GM21447 (cell line): ENCODE measurements around the gene CDH26.
A peak's percentile ranks its signal among the peaks of the same experiment; 100 is the strongest.
"Not testable (repeated sequence)": the region's sequence is repeated elsewhere in the genome, so short reads cannot be mapped to it uniquely, and the experiment has no call there.

Experiments used
- ATAC-seq: cut with Tn5 transposase; IDR thresholded peaks from one replicate; pipeline ENCODE4 v1.9.1; 2021; ENCODE audit not compliant: unreplicated experiment

CDH26 gene

DNA sequence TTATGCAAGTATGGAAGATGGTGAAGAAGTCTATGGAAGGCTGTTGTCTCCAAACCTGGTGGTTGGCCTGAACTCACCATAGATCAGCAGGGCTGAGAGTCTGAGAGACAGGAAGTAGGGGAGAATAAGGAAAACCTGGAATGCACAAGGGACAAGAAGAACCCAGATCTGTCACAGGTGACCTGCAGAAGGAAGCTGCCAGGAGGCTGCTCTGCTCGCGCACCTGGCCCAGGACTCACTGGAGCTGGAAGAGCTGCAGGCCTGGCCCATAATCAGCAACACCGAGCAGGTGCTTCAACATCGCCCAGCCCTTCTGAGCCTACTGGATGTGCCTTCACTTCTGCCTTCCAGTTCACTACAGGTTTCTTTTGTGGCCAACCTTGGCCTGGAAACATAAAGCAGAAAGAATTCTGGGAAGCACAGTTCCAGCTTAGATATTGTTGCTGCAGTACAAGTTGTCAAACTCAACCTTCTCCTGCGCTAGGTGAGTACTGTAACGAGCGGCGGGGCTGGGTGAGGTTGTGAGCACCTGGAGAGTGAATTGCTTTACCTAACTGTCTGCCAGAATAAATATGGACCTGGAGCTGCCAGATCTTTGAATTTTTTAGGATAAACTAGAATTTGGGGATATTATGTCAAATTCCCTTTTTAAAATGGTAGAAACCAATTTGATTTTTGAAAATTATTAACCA is 82.4 kb downstream of the CDH26 start:
- ATAC-seq, result no peak

DNA sequence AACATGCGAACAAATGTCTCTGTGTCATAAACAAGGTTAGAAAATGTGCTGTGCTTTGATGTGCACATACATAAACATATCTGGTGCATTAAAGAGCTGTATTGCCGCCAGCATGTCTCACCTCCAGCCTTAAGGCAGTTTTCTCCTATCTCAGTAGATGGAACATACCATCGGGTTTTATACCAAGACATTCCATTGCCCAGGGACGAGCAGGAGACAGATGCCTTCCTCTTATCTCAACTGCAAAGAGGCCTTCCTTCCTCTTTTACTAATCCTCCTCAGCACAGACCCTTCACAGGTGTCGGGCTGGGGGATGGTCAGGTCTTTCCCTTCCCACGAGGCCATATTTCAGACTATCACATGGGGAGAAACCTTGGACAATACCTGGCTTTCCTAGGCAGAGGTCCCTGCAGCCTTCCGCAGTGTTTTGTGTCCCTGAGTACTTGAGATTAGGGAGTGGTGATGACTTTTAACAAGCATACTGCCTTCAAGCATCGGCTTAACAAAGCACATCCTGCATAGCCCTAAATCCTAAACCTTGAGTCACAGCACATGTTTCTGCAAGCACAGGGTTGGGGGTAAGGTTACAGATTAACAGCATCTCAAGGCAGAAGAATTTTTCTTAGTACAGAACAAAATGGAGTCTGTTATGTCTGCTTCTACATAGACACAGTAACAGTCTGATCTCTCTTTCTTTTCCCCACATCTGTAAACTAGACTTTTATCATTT is 83.4 kb downstream of the CDH26 start:
- not testable (repeated sequence) for ATAC-seq

- ATAC-seq, result no peak
These were observed 85.2 kb downstream of the CDH26 start for GRCh38 chr20:60043435-60043834.

- no peak for ATAC-seq
These were observed 87.8 kb downstream of the CDH26 start for GRCh38 chr20:60046011-60046413.

DNA sequence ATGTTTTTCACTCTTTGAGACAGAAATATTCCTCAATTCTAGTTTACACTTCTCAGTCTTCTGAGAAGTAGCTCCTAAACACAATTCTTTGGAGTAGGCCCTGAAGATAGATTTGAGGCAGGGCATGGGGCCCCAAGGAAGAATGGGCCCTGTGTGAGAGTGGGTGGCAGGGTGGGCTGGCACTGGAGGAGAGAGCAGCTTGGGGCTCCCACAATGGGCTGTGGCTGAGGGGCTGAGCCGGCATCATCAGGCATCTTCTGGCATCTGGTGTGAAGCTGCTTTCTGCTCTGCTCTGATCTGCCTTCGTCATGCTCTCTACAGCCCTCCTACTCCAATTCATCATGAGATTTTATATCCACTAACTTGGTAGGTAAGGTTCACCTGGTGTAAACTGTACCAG is 88.2 kb downstream of the CDH26 start:
- ATAC-seq, result no peak

GRCh38 chr20:60046860-60047259 is 88.6 kb downstream of the CDH26 start:
- no peak for ATAC-seq

GRCh38 chr20:60048634-60049521 is 90.7 kb downstream of the CDH26 start:
- no peak for ATAC-seq

DNA sequence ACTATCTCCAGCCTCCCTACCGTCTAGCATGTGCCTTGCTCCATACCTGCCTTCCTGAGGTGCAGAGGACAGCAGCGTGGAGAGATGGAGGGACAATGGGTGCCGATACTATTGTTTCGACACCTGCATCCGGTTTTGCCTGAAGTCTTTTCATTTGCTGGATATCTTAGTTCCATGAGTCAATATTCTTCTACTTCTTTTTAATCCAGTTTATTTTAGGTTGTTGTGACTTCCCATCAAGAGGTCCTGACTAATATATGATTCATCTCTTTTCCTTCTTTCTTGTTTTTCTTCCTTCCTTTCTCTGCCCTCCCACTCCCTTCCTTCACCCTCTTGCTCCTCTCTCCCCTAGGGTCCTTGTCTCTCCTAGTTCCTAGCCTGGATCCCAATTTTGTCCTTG is 91.4 kb downstream of the CDH26 start:
- ATAC-seq, result no peak

DNA sequence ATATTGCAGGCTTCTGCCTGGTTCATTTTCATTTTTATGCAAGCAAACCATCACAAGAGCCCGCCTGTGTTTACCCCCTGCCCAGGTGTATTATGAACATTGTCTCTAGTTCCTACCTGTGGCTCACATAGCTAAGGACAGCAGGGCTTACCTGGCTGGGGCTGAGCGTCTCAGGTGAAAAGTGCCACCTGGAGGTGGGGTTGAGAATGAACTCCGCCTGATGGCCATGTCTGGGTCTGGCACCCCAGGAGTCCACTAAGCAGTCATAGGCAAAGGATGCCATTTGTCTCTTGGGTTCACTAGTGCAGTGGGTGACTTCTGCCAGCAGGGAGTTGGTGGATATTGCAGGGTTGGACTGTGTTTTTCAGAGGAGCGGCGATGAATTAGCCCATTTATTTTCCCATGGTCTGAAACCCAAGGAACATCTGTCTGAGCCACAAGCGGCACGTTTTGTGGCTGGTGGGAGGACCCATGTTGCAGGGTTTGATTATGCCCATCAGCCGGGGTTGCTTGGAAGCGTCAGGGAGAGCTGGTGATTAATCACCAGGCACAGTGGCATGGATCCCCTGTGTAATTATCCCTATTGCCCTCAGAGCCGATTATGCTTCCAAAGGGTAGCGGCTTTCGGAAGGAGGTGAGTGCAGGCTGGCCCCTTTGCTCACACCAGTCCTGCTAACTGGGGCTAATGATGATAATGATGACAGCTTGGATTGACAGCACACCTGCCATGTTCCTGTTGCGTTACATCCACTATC is 92.1 kb downstream of the CDH26 start:
- ATAC-seq, result no peak

DNA sequence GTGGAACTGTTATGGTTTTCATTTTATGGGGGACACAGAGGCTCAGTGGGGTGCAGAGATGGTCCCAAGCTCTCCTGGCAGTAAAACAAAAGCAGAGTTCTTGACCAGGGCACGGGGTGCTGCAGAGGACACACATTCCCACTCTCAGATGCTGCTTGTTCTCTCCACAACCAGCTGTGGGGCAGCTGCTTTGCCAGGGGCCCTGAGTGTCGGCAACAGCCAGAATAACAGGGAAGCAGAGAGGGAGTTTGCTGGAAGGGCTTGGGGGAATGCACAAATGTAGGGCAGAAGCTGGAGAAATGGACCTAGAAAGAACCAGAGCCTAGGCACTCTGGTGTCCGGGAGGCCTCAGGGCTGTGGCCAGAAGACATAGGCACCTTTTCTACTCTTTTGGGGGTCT is 93.7 kb downstream of the CDH26 start:
- no peak for ATAC-seq

- no peak for ATAC-seq
These were observed 94.1 kb downstream of the CDH26 start for GRCh38 chr20:60052322-60052721.

DNA sequence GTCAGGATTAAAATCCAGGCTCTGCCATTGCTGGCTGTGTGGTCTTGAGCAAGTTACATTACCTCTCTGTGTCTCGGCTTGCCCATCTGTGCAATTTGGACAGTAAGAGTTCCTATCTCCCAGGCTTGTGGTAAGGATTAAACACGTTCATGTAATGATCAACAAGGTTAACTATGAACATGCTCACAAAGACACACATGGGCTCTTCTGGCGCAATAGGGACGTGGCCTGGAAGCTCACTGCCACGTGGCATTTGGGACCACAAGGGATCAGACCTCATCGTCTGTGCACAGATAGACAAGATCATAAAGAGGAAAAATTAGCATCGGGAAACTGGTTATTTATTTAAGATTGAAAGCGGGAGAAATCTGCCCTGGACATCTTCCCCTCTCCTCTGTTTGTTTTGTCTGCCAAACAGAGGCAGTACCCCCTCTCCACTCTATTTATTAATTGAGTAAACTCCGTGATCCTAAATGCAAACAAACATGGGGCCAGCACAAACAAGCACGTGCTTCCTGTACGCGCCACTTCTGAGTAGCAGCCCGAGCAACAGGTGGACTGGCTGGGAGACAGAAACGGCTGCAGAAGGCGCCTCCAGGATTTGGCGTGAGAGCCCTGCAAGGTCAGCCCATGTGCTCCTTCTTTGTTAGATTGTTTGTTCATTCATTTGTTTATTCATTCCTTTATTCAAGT is 95.0 kb downstream of the CDH26 start:
- ATAC-seq, result no peak

DNA sequence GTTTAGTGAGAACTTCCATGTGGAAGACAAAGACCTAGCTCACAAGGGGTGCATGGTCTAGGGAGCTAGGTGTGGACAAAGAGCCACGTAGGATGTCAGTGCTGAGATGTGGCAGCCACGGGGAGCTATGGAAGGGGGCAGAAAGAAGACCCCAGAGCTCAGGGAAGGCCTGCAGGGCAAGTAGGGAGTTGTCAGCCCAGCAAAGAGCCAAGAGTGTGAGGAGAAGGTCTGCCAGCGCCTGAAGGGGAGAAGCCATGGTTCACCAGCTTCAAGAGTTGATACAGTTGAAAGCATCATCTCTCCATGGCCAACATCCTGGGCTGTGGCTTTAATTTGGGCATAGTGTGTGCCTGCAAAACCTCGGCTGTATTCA is 95.6 kb downstream of the CDH26 start:
- ATAC-seq, result no peak

GRCh38 chr20:60054716-60055634 is 96.8 kb downstream of the CDH26 start:
- no peak for ATAC-seq

GRCh38 chr20:60055740-60056139 is 97.5 kb downstream of the CDH26 start:
- ATAC-seq, result peak; percentile 61

DNA sequence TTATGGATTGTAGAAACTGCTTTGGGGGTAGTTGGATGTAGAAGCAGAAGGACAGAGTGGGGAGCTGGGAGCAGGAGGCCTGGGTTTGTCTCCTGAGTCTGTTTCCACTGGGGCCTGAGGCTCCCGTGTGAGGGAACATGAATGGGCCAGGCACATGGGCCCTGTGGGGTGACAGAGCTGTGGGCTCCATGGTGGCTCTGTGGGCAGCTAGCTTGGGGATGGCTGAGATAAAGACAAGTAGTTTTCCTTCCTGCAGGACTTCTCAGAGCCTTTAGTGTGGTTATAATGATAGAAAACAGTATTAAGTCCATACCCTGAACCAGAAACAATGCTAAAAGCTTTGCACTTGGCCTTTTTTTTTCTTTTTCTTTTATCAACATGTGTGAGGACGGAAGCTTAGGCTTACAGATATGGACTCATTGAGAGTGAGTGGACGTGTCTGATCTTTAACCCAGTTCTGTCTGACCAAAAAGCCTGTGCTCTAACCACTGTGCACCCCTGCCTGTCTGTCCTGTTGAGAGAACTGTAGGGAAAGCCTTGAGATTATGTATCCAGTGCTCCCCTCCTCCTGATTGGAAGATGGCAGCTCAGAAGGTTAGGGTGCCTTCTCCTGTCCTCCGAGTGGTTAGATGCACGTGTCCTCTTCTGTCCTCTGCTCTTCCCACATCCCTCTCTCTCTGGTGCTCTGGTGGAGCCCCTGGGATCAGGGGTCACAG is 98.3 kb downstream of the CDH26 start:
- no peak for ATAC-seq

- peak; percentile 48 for ATAC-seq
These were observed 99.1 kb downstream of the CDH26 start for GRCh38 chr20:60057123-60057865.
